GM21367 (cell line): Measurements from ENCODE around the gene RNF223.

Source experiments
- ATAC-seq: cut with Tn5 transposase; IDR thresholded peaks from one replicate; pipeline ENCODE4 v1.9.1; 2021; ENCODE audit not compliant: unreplicated experiment

RNF223 gene

DNA sequence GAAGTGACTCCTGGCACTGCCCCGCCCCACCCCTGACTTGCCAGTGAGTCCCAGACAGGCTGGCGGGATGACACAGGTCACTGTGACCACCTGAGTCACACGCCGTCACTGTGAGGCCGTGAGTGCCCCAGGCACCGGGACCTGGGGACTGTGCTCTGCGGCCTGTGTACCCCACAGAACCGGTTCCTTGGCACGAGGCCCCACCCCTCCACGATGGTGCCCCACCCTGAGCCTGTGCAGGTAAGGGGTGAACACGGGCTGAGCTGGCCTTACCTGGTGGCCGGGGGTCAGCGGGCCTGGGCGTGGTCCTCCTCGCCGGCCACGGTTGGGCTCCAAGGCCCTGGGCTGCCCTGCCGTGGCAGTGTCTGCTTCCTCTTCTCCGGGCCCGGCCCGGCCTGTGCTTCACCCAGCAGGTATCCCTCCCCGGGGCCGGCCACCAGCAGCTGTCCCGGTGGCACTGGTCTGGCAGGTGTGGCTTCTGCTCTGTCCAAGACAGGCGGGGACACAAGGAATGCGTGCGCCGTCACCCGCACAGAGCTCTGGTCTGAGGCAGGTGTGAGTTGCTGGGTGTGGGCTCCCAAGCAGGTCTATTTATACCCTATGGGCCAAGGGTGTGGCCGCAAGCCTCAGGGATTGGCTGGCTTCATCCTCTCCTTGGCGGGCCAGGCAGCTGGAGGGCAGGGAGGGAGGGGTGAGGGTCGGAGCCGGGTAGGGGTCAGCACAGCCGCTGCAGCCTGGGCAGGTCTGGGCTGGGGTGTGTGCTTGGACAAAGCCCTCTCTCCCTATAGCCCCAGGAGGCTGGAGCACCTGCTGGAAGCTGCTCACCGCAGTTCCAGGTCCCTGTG, at the start of gene RNF223:
TSS of gene RNF223 (minus strand) at position 564 of the 845 bp plus-strand sequence. CDS start 1,740 bp downstream, outside the sequence.
- ATAC-seq = no peak

DNA sequence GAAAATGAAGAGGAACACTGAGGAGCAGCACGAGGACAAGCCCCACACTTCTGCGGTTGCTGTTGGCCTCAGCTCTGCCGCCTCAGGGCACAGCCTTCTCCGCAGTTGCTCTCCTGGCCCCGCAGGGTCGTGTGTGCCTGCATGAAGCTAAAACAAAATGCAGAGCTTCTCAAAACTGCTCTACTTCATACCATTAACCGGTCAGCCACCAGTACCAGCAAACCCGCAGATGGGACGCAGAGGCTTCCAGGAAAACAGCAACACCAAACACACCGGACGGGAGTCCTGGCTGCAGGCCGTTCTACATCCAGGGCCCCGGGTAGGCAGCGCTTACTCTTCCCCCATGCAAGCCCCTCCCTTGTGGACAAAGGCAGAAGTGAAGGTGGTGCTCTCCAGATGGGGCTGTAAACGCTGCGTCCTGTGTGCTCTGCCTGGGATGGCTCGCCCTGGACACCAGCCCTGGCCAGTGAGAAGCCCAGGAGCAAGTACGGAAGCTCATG, 48.9 kb upstream of the RNF223 start:
- ATAC-seq = no peak

DNA sequence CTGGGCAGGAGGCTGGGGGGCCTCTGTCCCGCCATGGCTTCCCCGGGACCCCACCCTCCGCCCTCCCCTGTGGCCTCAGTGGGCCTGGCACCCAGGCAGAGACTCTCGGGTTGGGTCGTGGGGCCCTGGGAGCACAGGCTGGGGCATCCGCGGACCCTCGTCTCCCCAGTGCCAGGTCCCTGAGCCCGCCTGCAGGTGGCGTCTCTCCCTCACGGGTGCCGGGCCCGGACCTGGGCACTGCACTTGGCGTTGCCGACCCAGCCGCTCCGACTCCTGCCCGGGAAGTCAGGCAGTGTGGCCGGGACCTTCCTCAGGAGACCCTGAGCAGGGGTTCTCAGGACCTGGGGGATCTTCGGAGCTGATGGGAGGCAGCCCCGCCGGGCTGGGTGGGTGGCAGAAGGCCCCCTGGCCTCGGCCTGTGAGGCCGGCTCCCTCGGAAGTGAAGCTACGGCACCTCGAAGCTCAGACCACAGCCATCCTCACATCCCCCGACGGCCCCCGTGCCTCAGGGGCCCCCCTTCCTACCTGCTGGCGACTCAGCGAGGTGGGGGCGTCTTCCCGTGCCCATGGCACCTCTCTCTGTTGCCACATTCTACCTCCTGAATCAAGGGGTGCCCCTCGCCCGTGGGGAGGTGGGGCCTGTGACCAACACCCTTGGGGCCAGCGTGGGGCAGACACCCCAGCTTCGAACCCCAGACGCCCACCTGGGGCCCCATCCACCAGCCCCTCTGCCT, 48.1 kb upstream of the RNF223 start:
- ATAC-seq = peak; percentile 52

DNA sequence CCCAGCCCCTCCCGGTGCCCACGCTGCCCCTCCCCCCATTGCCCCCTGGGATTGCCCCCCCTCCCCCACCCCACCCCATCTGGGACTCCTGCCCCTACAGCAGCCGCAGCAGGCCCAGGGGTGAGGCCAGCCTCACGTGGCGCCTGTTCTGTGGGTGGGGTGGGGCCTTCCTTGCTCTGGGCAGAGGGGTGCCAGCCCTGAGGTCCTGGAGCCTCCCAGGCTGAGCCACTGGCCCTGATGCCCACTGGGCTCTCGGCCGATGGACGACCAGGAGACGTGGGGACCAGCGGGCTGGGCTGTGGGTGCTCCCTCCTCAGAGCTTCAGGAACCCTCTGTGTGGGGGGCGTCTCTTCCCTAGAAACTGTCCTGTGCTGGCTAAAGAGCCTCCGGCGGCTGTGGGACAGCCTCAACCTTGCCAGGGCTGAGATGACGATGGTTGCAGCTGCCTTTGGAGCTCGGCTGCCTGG, 47.5 kb upstream of the RNF223 start:
- no peak for ATAC-seq

DNA sequence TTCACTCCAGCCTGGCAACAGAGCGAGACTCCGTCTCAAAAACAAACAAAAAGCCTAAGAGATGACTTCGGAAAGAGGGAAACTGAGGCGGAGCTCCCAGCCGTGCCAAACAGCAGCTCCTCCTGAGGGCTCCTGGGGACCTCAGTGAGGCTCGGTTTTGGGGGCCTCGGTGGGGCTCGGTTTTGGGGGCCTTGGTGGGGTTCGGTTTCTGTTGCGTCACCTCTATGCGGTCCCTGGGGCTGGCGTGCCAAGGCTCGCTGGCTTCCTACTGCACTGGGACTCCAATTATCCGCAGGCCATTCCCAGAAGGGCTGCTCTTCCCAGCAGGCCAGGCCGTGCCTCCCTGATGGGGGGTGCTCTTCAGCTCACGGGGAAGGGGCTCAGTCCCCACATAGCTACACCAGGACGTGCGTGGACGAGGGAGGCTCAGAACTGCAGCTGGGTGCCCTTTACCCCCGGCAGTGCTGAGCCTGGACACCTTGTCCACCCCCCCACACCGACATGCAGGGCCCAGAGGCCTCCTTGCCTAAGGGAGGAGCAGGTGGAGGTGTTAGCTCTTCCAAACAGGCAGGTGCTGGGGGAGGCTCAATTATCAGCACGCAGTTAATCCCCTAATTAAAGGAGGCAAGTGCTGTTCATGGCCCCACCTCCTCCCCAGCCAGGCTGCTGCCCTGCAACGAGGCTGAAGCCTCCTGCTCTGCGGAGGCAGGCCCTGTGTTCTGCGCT, 46.9 kb upstream of the RNF223 start:
- ATAC-seq = no peak

DNA sequence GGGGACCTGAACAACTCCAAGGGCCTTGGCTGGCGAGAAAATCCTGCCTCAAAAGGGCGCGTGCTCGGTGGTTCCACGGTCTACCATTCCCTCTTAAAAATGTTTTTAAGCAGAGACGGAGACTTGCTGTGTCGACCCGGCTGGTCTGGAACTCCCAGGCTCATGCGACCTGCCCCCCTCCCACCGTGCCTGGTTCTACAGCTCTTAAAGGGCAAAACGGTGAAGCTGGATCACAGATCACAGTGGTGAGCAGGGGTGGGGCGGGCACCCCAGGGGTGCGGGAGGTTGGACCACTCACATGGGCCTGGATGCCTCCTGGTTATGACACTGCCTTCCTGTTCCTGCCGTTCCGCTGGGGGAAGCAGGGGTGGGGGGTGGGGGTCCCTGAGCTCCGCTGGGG, 46.0 kb upstream of the RNF223 start:
- no peak for ATAC-seq

DNA sequence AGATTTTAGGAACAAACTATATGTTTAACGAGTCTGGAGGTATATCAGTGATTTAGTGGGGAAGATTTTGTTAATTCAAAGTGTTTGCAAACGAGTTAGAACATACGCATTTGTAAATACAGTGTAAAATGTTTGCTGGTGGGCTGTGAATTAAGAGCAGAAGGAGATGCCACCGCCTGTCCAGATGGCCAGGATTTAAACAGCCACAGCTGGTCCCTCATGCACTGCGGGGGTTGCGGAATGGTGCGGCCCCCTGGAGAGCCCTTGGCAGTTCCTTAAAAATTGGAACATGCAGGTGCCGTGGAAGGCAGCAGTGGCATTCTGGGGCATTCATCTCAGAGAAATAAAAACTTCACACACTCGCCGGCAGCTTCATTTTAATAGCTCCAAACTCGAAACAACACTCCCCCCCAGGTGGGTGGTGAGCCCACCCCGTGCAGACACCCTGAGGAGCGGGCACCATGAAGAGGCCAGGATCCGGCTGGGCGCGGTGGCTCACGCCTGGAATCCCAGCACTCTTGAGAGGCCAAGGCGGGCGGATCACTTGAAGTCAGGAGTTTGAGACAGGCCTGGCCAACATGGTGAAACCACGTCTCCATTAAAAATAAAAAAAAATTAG, 45.3 kb upstream of the RNF223 start:
- ATAC-seq = no peak

DNA sequence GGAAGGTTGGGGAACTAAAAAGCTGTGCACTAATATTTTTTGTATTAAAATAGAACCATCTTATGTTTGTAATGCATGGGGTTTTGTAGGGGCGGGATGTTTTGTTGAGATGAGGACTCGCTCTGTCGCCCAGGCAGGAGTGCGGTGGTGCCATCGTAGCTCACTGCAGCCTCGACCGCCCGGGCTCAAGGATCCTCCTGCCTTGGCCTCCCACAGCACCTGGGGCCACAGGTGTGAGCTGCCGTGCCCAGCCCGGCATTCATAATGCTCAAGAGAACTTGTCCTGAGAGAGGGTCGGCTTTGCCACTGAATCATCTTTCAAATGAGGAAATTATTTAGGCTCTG, 44.7 kb upstream of the RNF223 start:
- no peak for ATAC-seq

DNA sequence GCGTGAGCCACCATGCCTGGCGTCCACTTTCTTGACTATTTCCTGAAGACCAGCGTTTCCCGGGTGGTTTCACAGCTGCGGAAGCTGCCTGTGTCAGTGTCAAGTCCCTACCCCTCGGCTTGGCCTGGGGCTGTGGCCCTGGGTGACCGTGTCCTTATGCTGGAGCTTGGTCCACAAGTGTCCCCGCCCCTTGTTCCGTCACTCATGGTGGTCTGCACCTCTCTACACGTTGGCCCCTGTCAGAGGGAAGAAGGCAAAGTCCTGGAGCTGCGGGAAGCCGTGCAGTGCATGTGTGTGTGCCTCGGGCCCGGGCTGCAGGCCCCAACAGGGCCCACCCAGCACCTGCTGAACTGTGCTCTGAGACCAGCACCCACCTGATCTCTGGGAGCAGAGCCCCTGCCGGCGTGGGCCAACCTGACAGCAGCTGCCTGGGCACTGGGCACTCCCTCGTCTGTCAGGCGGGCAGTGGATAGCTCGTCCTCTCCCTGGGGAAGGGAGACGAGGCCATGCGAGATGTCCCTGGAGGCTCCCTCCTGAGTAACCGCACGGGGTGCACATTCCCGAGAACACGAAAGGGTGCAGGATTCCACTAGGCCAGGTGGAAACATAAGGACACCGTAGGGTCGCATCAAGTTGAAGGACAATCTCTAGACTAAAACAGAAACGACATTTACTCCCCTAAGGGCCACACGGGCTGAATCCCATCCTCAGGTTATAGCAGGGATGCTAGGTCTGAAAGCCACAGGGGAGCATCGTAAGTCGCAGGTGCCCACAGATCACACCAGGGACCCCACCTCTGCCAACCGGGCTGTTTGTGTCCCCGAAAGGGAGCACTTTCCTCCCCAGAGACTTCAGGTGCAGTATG, 44.1 kb upstream of the RNF223 start:
- no peak for ATAC-seq

DNA sequence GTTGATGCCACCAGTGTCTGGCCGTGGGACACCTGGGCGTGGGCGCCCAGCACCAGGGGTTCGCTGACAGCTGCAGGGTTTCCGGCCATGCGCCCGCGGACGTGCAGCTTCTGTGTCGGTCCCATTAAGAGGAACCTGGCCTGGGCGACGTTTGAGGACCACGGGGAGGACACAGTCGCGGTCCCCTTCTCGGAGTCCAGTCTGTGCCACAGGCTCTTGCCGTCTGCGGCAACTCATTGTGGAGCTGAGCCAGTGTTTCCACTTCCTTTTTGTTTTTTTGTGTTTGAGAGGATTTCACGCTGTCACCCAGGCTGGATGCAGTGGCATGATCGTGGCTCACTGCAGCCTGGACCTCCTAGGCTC, 43.3 kb upstream of the RNF223 start:
- ATAC-seq = no peak

DNA sequence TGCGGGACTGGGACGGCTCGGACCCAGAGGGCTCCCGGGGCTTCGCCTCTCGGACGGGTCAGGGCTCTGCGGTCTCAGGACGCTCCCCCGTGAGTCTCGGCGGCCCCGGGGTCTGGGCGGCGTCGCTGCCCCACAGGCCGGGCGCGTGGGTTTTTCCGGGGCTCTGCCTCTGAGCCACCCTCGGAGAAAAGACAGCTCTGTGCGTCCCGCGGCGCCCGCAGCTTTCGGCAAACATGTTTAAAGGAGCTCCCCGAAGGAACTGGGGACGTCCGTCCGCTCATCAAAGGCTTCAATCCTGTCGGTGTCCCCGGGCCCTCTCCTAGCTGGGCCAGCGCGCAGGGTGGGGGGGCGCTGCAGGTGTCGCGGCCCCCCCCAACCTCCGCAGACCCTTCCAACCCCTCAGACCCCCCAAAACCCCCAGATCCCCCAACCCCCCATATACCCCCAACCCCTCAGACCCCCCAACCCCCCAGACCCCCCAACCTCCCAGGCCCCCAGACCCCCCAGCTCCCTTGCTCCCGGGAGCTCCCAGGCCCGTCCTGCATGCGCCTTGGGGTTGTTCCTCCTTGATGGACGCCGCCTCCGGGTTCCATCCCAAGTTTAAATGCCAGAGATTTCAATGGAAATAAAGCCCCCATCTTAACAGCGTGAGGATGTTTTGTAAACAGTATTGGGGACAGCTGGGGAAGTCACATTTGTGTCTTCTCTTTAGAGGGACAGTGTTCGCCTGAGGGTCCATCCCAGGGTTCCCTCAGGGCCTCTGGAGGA, 42.8 kb upstream of the RNF223 start:
- no peak for ATAC-seq

DNA sequence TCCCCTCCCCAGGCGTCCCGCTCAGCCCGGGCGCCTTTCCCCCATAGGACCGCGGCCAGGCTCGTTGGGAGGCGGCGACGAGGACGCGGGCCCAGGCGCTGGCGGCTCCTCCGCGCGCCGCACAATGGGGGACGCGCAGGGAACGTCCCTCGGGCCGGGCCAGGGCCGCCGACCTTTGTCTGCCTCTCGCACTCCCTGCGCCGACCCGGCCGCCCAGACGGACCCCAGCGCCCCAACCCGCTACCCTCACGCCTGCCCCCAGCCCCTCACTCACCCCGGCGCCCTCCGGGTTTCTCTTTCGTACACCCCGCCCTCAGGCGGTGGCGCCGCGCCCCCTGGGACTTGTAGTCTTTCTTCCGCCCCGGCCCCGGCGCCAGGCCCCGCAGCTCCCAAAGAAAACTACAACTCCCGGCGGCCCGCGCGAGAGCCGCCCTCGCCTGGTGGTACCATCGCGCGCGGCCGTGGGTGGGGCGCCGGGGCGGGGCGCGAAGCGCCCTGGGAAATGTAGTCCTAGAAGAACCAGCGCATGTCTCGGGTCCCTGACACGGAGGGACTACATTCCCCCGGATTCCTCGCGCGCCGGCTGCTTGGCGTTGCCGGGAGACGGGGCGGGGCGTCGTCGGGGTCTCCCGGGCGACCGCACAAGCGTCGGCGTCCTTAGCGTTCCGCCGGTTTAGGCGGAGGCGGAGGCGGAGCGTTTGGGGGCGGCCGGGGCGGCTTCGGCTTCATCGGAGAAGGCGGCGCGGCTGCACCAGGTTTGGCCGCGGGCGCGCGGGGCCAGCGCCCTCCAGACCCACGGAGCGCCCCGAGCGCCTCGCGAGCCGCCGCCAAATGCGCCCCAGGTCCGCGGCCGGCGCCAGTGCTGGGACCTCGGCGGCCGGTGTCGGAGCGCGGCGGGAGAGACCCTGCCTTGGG, 41.9 kb upstream of the RNF223 start, which contains the start of gene C1orf159:
TSS of gene C1orf159 (minus strand) at position 304 of the 915 bp plus-strand sequence. CDS start 24,546 bp downstream, outside the sequence.
- peak; percentile 88 for ATAC-seq

DNA sequence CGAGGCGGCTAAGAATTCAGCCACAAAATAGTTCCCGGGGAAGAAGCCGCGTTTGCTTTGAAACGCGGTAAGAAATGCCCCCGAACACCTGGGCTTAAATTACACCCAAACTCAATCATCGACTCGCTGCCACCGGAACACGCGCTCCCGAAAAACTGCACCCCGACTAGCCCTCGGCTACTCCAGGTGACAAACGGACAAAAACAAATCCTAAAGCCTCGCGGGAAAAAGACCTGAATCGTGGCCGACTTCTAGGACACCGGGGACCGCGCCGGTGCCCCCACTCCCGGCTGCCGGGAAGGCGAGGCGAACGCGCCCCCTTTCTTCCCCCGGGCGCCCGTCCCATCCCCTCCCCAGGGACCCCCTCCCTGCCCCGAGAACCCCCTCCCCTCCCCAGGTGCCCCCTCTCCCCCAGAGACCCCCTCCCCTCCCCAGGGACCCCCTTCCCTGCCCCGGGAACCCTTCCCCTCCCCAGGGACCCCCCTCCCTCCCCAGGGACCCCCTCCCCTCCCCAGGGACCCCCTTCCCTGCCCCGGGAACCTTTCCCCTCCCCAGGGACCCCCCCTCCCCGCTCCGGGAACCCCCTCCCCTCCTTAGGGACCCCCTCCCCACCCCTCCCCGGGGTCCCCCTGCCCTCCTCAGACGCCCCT, 41.2 kb upstream of the RNF223 start:
- no peak for ATAC-seq

DNA sequence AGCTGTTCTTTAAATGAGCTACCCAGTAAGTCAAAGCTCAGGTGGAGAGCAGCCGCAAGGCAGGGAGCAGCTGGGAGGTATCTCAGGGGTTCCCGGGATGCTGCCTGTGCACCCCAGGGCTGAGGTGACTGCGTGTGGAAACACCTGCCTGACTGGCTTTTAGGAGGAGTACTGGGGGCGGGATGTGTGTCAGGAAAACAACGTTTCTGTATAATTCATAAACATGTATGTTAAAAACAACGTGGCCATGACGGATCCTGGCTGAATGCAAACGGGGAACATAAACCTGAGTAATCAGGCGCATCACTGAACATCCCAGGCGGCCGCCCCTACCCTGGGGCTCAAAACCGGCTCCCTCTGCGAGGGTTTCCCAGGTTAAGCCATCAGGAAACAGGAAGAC, 40.3 kb upstream of the RNF223 start:
- ATAC-seq = no peak

DNA sequence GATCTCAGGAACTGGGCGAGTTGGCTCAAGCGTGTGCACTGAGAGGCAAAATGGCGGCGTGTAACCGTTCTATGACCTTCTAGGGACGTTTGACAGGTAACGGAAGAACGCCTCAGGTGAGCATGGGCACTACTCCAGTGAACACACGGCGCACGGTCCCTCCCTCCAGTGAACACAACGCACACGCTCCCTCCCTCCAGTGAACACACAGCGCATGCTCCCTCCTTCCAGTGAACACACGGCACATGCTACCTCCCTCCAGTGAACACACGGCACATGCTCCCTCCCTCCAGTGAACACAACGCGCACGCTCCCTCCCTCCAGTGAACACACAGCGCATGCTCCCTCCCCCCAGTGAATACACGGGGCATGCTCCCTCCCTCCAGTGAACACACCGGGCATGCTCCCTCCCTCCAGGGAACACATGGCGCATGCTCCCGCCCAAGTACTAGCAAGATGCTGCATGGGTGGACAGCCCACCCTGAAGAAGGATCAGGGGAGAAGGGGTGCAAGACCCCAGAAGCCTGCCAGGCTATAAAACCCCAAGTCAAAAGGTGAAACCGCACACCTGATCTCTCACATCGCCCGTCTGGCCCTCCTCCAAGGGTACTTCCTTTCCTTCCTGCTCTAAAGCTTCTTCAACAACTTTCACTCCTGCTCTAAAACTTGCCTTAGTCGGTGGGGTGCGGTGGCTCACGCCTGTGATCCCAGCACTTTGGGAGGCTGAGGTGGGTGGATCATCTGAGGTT, 38.3 kb upstream of the RNF223 start:
- no peak for ATAC-seq

DNA sequence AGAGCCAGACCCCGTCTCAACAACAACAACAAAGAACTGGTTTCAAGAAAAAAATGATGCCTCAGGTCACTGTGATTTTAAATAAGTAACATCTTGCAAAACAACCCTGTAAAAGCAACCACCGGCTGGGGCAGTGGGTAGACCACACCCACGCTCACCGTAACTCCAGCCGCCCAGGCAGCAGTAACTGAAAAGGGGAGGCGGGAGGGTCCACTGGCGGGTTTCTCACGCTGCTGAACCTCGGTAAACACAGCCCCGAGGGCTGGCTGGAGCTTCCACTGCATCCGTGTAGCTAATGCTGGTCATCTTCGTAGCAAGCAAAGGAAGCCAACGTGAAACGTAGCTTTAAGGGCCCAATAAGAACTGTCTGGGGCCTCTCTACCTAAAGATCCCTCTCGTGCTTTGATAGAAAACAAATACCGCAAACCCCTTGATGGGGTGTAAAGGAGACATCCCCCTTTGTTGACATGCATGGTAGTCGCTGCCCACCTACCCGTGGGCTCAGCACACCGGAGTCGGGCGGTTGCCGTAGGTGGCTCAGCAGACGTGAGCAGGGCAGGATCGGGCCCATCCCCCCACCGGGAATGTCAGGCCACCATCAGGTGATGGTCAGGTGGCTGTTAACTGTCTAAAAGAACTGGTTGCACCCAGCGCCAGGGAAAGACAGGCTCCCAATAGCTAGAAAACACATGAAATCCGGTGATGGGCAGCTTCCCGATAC, 37.6 kb upstream of the RNF223 start:
- no peak for ATAC-seq
